Subcutaneous abdominal adipose tissue (tissue), 5 donors: Measurements from ENCODE around the gene TFPI.

Experiments used
- H3K27ac ChIP-seq: one replicate; pipeline ENCODE4 v1.7.0; 2013; ENCODE audit warnings: low read depth, mild to moderate bottlenecking, inconsistent platforms, low read length, moderate library complexity
- H3K27me3 ChIP-seq, 5 donors: one replicate each; pipeline ENCODE4 v1.7.0; 2013; ENCODE audit warnings: low read length in 5 of 5, inconsistent platforms in 1 of 5; ENCODE audit not compliant: control insufficient read depth in 5 of 5, insufficient read depth in 4 of 5
- H3K36me3 ChIP-seq, 5 donors: one replicate each; pipeline ENCODE4 v1.7.0; 2013; ENCODE audit warnings: low read length in 5 of 5; ENCODE audit not compliant: control insufficient read depth in 5 of 5, insufficient read depth in 5 of 5
- H3K4me1 ChIP-seq, 5 donors: one replicate each; pipeline ENCODE4 v1.7.0; 2013; ENCODE audit warnings: low read length in 5 of 5, mild to moderate bottlenecking in 3 of 5, moderate library complexity in 1 of 5; ENCODE audit not compliant: control insufficient read depth in 5 of 5, insufficient read depth in 5 of 5
- H3K4me3 ChIP-seq, 5 donors: one replicate each; pipeline ENCODE4 v1.7.0; 2013; ENCODE audit warnings: low read length in 5 of 5, low read depth in 1 of 5
- H3K9ac ChIP-seq, 5 donors: one replicate each; pipeline ENCODE4 v1.7.0; 2013; ENCODE audit warnings: low read length in 5 of 5, mild to moderate bottlenecking in 4 of 5, moderate library complexity in 3 of 5
- H3K9me3 ChIP-seq, 5 donors: one replicate each; pipeline ENCODE4 v1.7.0; 2013; ENCODE audit warnings: low read length in 5 of 5; ENCODE audit not compliant: control insufficient read depth in 5 of 5
- donor health status: healthy.
- donor health status: healthy.
- donor health status: healthy.
- donor health status: healthy.
- donor health status: healthy.

TFPI gene

GRCh38 chr2:187434342-187434785, 119.9 kb downstream of the TFPI start:
- Histone ChIP-seq H3K27ac (no peak overlapping the region), H3K9ac (no peak overlapping the region), H3K4me3 (no peak overlapping the region), H3K4me1 (peaks cover 0 to 32% (median 22%) of the 10 kb centered on the region in 5 donors), H3K9me3 (no peaks in the 10 kb centered on the region), H3K36me3 (no peaks in the 10 kb centered on the region), H3K27me3 (no peaks in the 10 kb centered on the region)

- Histone ChIP-seq H3K4me1 (peaks cover 0 to 19% (median 13%) of the 10 kb centered on the region in 5 donors), H3K4me3 (no peak overlapping the region), H3K9ac (no peak overlapping the region), H3K9me3 (no peaks in the 10 kb centered on the region), H3K36me3 (no peaks in the 10 kb centered on the region), H3K27me3 (no peaks in the 10 kb centered on the region), H3K27ac (no peak overlapping the region)
These were observed 122.3 kb downstream of the TFPI start for GRCh38 chr2:187431911-187432310.

- Histone ChIP-seq H3K27me3 (no peaks in the 10 kb centered on the region), H3K4me3 (no peak overlapping the region), H3K4me1 (peaks cover 0 to 19% (median 17%) of the 10 kb centered on the region in 5 donors), H3K9me3 (no peaks in the 10 kb centered on the region), H3K36me3 (no peaks in the 10 kb centered on the region), H3K9ac (no peak overlapping the region), H3K27ac (peak overlapping the region; percentile 20)
These were observed 124.2 kb downstream of the TFPI start for GRCh38 chr2:187429989-187430388.

- Histone ChIP-seq H3K4me1 (peaks cover 0 to 15% (median 7%) of the 10 kb centered on the region in 5 donors), H3K9ac (no peak overlapping the region), H3K27ac (no peak overlapping the region), H3K9me3 (no peaks in the 10 kb centered on the region), H3K27me3 (no peaks in the 10 kb centered on the region), H3K4me3 (no peak overlapping the region), H3K36me3 (no peaks in the 10 kb centered on the region)
These were observed 130.1 kb downstream of the TFPI start for GRCh38 chr2:187424146-187424545.

- Histone ChIP-seq H3K27me3 (no peaks in the 10 kb centered on the region), H3K4me1 (peaks cover 0 to 15% (median 7%) of the 10 kb centered on the region in 5 donors), H3K4me3 (no peak overlapping the region), H3K27ac (peak overlapping the region; percentile 28), H3K36me3 (no peaks in the 10 kb centered on the region), H3K9me3 (no peaks in the 10 kb centered on the region), H3K9ac (no peak overlapping the region)
These were observed 132.0 kb downstream of the TFPI start for GRCh38 chr2:187422282-187422681.

GRCh38 chr2:187421519-187421918, 132.7 kb downstream of the TFPI start:
- Histone ChIP-seq H3K27me3 (no peaks in the 10 kb centered on the region), H3K4me1 (peaks cover 0 to 15% (median 5%) of the 10 kb centered on the region in 5 donors), H3K9ac (no peak overlapping the region), H3K9me3 (no peaks in the 10 kb centered on the region), H3K27ac (no peak overlapping the region), H3K36me3 (no peaks in the 10 kb centered on the region), H3K4me3 (no peak overlapping the region)

- H3K4me3 ChIP-seq = no peak overlapping the region
- H3K9me3 ChIP-seq = no peaks in the 10 kb centered on the region
- H3K36me3 ChIP-seq = peaks cover 0 to 2% (median 0%) of the 10 kb centered on the region in 5 donors
- no peaks in the 10 kb centered on the region for H3K27me3 ChIP-seq
- H3K9ac ChIP-seq = no peak overlapping the region
- no peak overlapping the region for H3K27ac ChIP-seq
- H3K4me1 ChIP-seq = peaks cover 0 to 11% (median 5%) of the 10 kb centered on the region in 5 donors
These were observed 134.4 kb downstream of the TFPI start for GRCh38 chr2:187419808-187420207.

- Histone ChIP-seq H3K4me3 (no peak overlapping the region), H3K4me1 (no peaks in the 10 kb centered on the region), H3K9me3 (no peaks in the 10 kb centered on the region), H3K27me3 (no peaks in the 10 kb centered on the region), H3K9ac (no peak overlapping the region), H3K27ac (no peak overlapping the region), H3K36me3 (peaks cover 0 to 2% (median 0%) of the 10 kb centered on the region in 5 donors)
These were observed 138.8 kb downstream of the TFPI start for GRCh38 chr2:187415449-187415848.
